Left ventricle myocardium inferior (tissue), 1 donor: ENCODE results near the gene CCHCR1. TPM values are rescaled to one million over a fixed set of nuclear protein-coding genes. Genes with fewer than 3 reads are reported as not detected.

Experiments used
- DNase-seq: peaks from one replicate; pipeline ENCODE4 v3.0.0-alpha.2; 2020
- H3K27ac ChIP-seq: fragments of 200-600 bp; replicated peaks from 2 replicates; pipeline ENCODE4 v1.8.0; 2021
- H3K27me3 ChIP-seq: fragments of 200-600 bp; 2 replicates; pipeline ENCODE4 v1.8.0; 2021; ENCODE audit warnings: low read depth
- H3K36me3 ChIP-seq: fragments of 200-600 bp; 2 replicates; pipeline ENCODE4 v1.8.0; 2021
- H3K4me1 ChIP-seq: fragments of 200-600 bp; 2 replicates; pipeline ENCODE4 v1.8.0; 2021
- H3K4me3 ChIP-seq: fragments of 200-600 bp; 2 replicates; pipeline ENCODE4 v1.8.0; 2021; ENCODE audit warnings: mild to moderate bottlenecking, moderate library complexity
- H3K9me3 ChIP-seq: fragments of 200-600 bp; replicated peaks from 2 replicates; pipeline ENCODE4 v1.8.0; 2021
- intact Hi-C: fragments of 100-400 bp; cut with micrococcal nuclease; formaldehyde crosslinking; loops from one replicate; pipeline ENCODE4 v1.11.0; 2022
- total RNA-seq: library from RNA; stranded (reverse); fragmentation: NEBNext Ultra II Directional; extraction: Animal tissue kit (Norgen Biotek cat#: 25700); gene quantifications from one replicate; pipeline ENCODE4 v1.2.1, GENCODE V29; 2021
- TF ChIP-seq, protein P1 (sequence below): fragments of 200-600 bp; IDR thresholded peaks from 2 replicates; pipeline ENCODE4 v1.8.0; 2021; ENCODE audit warnings: antibody characterized with exemption, mild to moderate bottlenecking, borderline replicate concordance
- donor health status: DM: no; HTN: yes; CAD: no; lungs with severe emphysema.

CCHCR1 gene
- total RNA-seq, 1 donor from 2014 or later: 13.3 TPM

- no peak for DNase-seq
- H3K27me3 ChIP-seq: no peaks in the 10 kb centered on the region
- no peak overlapping the region for H3K4me3 ChIP-seq
- TF ChIP-seq, protein P1, sequence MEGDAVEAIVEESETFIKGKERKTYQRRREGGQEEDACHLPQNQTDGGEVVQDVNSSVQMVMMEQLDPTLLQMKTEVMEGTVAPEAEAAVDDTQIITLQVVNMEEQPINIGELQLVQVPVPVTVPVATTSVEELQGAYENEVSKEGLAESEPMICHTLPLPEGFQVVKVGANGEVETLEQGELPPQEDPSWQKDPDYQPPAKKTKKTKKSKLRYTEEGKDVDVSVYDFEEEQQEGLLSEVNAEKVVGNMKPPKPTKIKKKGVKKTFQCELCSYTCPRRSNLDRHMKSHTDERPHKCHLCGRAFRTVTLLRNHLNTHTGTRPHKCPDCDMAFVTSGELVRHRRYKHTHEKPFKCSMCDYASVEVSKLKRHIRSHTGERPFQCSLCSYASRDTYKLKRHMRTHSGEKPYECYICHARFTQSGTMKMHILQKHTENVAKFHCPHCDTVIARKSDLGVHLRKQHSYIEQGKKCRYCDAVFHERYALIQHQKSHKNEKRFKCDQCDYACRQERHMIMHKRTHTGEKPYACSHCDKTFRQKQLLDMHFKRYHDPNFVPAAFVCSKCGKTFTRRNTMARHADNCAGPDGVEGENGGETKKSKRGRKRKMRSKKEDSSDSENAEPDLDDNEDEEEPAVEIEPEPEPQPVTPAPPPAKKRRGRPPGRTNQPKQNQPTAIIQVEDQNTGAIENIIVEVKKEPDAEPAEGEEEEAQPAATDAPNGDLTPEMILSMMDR: no peak
- no peak overlapping the region for H3K27ac ChIP-seq
- H3K4me1 ChIP-seq: peaks cover 15% of the 10 kb centered on the region
- H3K9me3 ChIP-seq: no peaks in the 10 kb centered on the region
- H3K36me3 ChIP-seq: no peaks in the 10 kb centered on the region
- intact Hi-C loops: no loop called here
Measured at GRCh38 chr6:31163922-31164321, 6.3 kb upstream of the CCHCR1 start.

- peaks cover 24% of the 10 kb centered on the region for H3K4me1 ChIP-seq
- TF ChIP-seq, protein P1: no peak
- intact Hi-C loops: no loop called here
- H3K27ac ChIP-seq: no peak overlapping the region
- DNase-seq: no peak
- no peaks in the 10 kb centered on the region for H3K9me3 ChIP-seq
- H3K36me3 ChIP-seq: no peaks in the 10 kb centered on the region
- H3K4me3 ChIP-seq: no peak overlapping the region
- no peaks in the 10 kb centered on the region for H3K27me3 ChIP-seq
Measured at GRCh38 chr6:31162463-31163165, 5.0 kb upstream of the CCHCR1 start.

- H3K4me3 ChIP-seq: no peak overlapping the region
- H3K4me1 ChIP-seq: peaks cover 35% of the 10 kb centered on the region
- H3K9me3 ChIP-seq: no peaks in the 10 kb centered on the region
- no peak for DNase-seq
- H3K27me3 ChIP-seq: no peaks in the 10 kb centered on the region
- H3K36me3 ChIP-seq: no peaks in the 10 kb centered on the region
- H3K27ac ChIP-seq: no peak overlapping the region
- intact Hi-C loops: no loop called here
- TF ChIP-seq, protein P1: no peak
Measured at GRCh38 chr6:31161216-31162126, 3.9 kb upstream of the CCHCR1 start.

DNA sequence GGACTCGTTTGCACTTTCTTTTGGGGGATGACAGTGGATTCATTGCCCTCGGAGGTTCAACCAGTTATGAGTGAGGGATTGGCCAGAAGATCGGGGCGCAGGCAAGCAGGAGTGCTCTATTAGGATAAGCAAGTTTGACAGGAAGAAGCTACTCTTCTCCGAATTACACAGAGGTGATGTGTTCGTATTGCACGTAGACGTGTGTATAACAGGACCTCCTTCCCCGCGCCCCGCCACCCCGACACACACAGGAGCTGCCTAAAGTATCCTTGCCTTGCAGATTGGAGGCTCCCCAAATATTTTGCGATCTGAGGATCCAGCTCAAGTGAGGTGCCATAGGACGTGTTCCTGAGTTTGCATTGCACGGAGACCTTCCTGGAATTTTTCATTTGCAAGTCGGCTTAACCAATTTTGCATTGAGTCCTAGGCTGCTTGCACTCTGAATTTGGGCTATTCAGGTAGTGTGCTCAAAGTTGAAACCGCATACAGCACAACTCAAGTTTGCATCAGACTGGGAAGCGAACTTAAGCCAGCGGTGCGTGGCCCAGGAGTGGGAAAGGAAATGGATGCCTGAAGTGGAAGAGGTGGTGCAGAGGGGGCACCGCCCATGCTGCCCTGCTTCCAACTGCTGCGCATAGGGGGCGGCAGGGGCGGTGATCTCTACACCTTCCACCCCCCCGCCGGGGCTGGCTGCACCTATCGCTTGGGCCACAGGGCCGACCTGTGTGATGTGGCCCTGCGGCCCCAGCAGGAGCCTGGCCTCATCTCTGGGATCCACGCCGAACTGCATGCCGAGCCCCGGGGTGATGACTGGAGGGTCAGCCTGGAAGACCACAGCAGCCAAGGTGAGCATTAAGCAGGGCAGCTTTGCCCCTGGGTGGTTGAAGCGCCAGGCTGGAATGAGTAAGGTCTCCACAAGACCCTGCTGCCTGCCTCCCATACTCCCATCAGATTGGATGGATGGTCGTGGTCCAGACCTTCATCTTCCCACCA is 1.6 kb upstream of the CCHCR1 start:
- Histone ChIP-seq H3K4me1 (peaks cover 35% of the 10 kb centered on the region), H3K27me3 (no peaks in the 10 kb centered on the region), H3K27ac (peak overlapping the region; percentile 79), H3K4me3 (peak overlapping the region; percentile 73), H3K36me3 (peaks cover 15% of the 10 kb centered on the region), H3K9me3 (no peaks in the 10 kb centered on the region)
- TF ChIP-seq, protein P1: no peak
- intact Hi-C loops: no loop called here
- DNase-seq: no peak
